ENCODE results near the gene CYP11A1. TPM values are rescaled to one million over a fixed set of nuclear protein-coding genes. Genes with fewer than 3 reads are reported as not detected.
A peak's percentile ranks its signal among the peaks of the same experiment; 100 is the strongest.

Gene CYP11A1
- total and polyA plus RNA-seq, 3 donors from 2014 or later = 74.3 to 76.4 (median 76.2) TPM

DNA sequence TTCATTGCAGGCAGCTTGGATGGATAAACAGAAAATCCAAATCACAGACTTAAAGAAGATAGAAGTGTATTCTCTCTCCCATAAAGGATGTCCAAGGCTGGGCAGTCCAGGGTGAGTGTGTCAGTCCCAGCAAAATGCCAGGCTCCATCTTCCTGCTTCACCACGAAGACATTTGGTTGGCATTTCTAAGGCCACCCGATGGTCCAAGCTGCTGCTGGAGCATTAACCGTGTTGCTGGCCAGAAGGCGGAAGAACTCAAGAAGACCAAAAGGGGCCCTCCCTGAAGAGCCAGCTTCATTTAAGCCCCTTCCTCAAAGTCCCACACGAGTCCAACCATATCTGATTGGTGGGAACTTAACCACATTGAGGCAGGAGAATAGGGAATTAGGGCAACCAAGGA lies 3.0 kb upstream of the CYP11A1 start:
- Histone ChIP-seq H3K4me3 (no peak overlapping the region), H3K27ac (peak overlapping the region in 1 of 2 donors; percentile 94), H3K9me3 (no peaks in the 10 kb centered on the region), H3K36me3 (ENCODE audit: low read depth, missing control alignments) (no peaks in the 10 kb centered on the region), H3K27me3 (no peaks in the 10 kb centered on the region), H3K4me1 (peaks cover 43% of the 10 kb centered on the region)
- intact Hi-C loops (cut with DNase I; ENCODE audit: low total_unique reads) = loop anchor here (5.0 to 10.0 kb wide), 2 partner anchors 254 to 397 kb away; no protein-coding TSS in a partner anchor
- 92 to 95% methylated on average over 5 of the region's 5 CpGs for WGBS, 2 donors
- no peak for DNase-seq
- TF ChIP-seq, protein P1, sequence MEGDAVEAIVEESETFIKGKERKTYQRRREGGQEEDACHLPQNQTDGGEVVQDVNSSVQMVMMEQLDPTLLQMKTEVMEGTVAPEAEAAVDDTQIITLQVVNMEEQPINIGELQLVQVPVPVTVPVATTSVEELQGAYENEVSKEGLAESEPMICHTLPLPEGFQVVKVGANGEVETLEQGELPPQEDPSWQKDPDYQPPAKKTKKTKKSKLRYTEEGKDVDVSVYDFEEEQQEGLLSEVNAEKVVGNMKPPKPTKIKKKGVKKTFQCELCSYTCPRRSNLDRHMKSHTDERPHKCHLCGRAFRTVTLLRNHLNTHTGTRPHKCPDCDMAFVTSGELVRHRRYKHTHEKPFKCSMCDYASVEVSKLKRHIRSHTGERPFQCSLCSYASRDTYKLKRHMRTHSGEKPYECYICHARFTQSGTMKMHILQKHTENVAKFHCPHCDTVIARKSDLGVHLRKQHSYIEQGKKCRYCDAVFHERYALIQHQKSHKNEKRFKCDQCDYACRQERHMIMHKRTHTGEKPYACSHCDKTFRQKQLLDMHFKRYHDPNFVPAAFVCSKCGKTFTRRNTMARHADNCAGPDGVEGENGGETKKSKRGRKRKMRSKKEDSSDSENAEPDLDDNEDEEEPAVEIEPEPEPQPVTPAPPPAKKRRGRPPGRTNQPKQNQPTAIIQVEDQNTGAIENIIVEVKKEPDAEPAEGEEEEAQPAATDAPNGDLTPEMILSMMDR (IDR thresholded peaks at IDR 0.05) = no peak
- TF ChIP-seq POLR2A (IDR thresholded peaks at IDR 0.05) = no peak

DNA sequence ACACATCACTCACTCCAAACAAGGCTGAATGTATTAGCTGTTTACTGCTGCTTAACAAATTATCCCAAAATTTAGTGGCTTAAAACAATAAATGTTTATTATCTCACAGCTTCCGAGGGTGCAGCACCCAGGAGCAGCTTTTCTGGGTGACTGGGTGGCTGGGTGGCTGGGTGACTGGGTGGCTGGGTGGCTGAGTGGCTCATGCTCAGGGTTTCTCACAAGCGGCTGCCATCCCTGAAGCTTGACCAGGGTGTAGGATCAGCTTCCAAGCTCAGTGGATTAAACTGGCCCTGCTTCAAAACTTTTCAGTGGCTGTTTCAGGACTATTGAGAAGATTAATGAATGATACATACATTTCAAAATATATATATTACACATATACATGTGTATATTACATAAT lies 2.3 kb upstream of the CYP11A1 start:
- no peaks in the 10 kb centered on the region for H3K9me3 ChIP-seq
- no peak for TF ChIP-seq POLR2A (IDR thresholded peaks at IDR 0.05)
- TF ChIP-seq, protein P1 (IDR thresholded peaks at IDR 0.05) = no peak
- intact Hi-C loops (cut with DNase I; ENCODE audit: low total_unique reads) = loop anchor here (5.0 to 10.0 kb wide), 2 partner anchors 255 to 398 kb away; no protein-coding TSS in a partner anchor
- 94 to 96% methylated on average over 2 of the region's 2 CpGs for WGBS, 2 donors
- H3K36me3 ChIP-seq (ENCODE audit: low read depth, missing control alignments) = no peaks in the 10 kb centered on the region
- no peak for DNase-seq
- peaks cover 43% of the 10 kb centered on the region for H3K4me1 ChIP-seq
- peak overlapping the region; percentile 49 to 94 for H3K27ac ChIP-seq
- no peaks in the 10 kb centered on the region for H3K27me3 ChIP-seq
- no peak overlapping the region for H3K4me3 ChIP-seq

DNA sequence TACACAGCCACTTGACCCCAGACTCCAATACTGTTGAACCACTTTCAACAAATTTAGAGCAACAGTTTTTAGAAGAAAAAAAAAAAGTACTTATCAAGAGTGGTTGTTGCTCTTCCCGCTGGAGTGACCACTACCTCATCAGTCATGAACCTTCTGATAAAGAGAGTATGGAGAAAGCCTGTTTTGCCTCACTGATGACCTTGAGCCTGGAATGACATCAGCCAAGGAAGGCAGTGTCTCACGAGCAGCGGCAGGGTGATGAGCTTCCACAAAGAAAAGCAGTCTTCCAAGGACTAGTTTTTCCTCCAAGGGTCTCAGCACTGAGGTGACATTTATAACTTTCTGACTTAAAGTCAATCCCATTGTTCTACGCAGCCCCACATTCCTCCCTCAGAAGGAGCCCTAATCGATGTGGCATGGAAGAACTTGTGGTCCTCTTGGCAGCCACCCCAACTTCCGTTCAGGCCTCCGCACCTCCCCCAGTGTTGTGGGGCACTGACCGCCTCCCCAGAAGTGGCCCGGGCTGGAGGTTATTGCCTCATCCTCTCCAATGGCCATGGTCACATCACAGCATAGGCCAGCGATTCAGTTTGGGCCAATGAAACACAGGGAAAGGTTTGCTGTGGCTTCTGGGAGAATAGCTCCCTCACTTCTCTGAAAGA lies 1.8 kb upstream of the CYP11A1 start:
- H3K27me3 ChIP-seq = no peaks in the 10 kb centered on the region
- H3K9me3 ChIP-seq = no peaks in the 10 kb centered on the region
- no peaks in the 10 kb centered on the region for H3K36me3 ChIP-seq (ENCODE audit: low read depth, missing control alignments)
- peak; percentile 80 for DNase-seq
- H3K27ac ChIP-seq = peak overlapping the region; percentile 49 to 94
- WGBS, 2 donors = 31 to 41% methylated on average over 8 to 10 of the region's 10 CpGs
- H3K4me3 ChIP-seq = no peak overlapping the region
- intact Hi-C loops (cut with DNase I; ENCODE audit: low total_unique reads) = no loop called here
- TF ChIP-seq, protein P1 (IDR thresholded peaks at IDR 0.05) = no peak
- TF ChIP-seq POLR2A (IDR thresholded peaks at IDR 0.05) = no peak
- H3K4me1 ChIP-seq = peaks cover 39% of the 10 kb centered on the region

DNA sequence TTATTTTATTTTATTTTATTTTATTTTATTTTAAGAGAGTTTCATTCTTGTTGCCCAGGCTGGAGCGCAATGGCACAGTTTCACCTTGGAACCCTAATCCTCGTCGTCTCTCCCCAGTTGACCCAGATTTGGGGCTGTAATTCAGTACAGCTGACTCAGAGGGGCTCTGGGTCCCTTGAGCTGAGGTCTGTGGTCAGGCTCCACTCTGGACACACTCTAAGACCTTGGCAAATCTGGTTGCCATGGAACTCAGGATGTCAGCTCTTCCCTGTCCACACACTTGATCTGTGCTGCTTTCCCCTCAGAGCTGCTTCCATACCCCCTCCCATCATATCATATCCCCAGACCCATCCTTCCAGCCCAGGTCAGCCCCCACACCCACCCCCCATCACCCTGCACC lies 675 bp upstream of the CYP11A1 start:
- Histone ChIP-seq H3K27me3 (no peaks in the 10 kb centered on the region), H3K27ac (peak overlapping the region; percentile 93 to 94), H3K36me3 (ENCODE audit: low read depth, missing control alignments) (no peaks in the 10 kb centered on the region), H3K9me3 (no peaks in the 10 kb centered on the region), H3K4me3 (no peak overlapping the region), H3K4me1 (peaks cover 36% of the 10 kb centered on the region)
- intact Hi-C loops (cut with DNase I; ENCODE audit: low total_unique reads) = no loop called here
- no peak for DNase-seq
- no peak for TF ChIP-seq POLR2A (IDR thresholded peaks at IDR 0.05)
- TF ChIP-seq, protein P1 (IDR thresholded peaks at IDR 0.05) = no peak
- WGBS, 2 donors = 60 to 67% methylated on average over 3 of the region's 3 CpGs

Data from testis (tissue), 3 donors.